ENCODE measurements around the gene ZNF69. TPM values are rescaled to one million over a fixed set of nuclear protein-coding genes. Genes with fewer than 3 reads are reported as not detected.
A peak's percentile ranks its signal among the peaks of the same experiment; 100 is the strongest.
"Not testable (repeated sequence)": the region's sequence is repeated elsewhere in the genome, so short reads cannot be mapped to it uniquely, and the experiment has no call there.

ZNF69 gene
- total and polyA plus RNA-seq, 9 donors: 7.5 to 25.5 (median 13.6) TPM

GRCh38 chr19:11873762-11874161, 13.8 kb upstream of the ZNF69 start:
- TF ChIP-seq POLR2A (IDR thresholded peaks at IDR 0.05) (no peak), EP300 (IDR thresholded peaks at IDR 0.05) (no peak)
- TF ChIP-seq, protein P1, sequence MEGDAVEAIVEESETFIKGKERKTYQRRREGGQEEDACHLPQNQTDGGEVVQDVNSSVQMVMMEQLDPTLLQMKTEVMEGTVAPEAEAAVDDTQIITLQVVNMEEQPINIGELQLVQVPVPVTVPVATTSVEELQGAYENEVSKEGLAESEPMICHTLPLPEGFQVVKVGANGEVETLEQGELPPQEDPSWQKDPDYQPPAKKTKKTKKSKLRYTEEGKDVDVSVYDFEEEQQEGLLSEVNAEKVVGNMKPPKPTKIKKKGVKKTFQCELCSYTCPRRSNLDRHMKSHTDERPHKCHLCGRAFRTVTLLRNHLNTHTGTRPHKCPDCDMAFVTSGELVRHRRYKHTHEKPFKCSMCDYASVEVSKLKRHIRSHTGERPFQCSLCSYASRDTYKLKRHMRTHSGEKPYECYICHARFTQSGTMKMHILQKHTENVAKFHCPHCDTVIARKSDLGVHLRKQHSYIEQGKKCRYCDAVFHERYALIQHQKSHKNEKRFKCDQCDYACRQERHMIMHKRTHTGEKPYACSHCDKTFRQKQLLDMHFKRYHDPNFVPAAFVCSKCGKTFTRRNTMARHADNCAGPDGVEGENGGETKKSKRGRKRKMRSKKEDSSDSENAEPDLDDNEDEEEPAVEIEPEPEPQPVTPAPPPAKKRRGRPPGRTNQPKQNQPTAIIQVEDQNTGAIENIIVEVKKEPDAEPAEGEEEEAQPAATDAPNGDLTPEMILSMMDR (IDR thresholded peaks at IDR 0.05): no peak
- Histone ChIP-seq H3K36me3 (no peaks in the 10 kb centered on the region), H3K27me3 (no peaks in the 10 kb centered on the region), H3K4me3 (no peak overlapping the region), H3K9me3 (peaks cover 2 to 10% of the 10 kb centered on the region in 2 donors), H3K4me1 (ENCODE audit: insufficient read depth) (no peaks in the 10 kb centered on the region), H3K27ac (no peak overlapping the region)
- intact Hi-C loops (cut with DNase I): no loop called here
- DNase-seq: no peak
- WGBS, 3 donors: 71 to 94% (median 92%) methylated on average over 1 of the region's 1 CpG

GRCh38 chr19:11879687-11880266, 7.8 kb upstream of the ZNF69 start:
- TF ChIP-seq, protein P1 (IDR thresholded peaks at IDR 0.05): peak in 1 of 3 donors; percentile 20
- not testable (repeated sequence) for H3K9me3 ChIP-seq; H3K36me3 ChIP-seq; H3K27ac ChIP-seq; H3K4me1 ChIP-seq (ENCODE audit: insufficient read depth); H3K27me3 ChIP-seq; H3K4me3 ChIP-seq
- peak; percentile 16 to 52 (median 49) for DNase-seq
- WGBS, 3 donors: 66 to 75% (median 73%) methylated on average over 16 of the region's 16 CpGs
- intact Hi-C loops (cut with DNase I): loop anchor here in 2 of 4 donors (5.0 kb wide), 2 partner anchors 108 to 263 kb away; partner anchors contain the start of gene ZNF20 (in 1 of the 2)

GRCh38 chr19:11880598-11880997, 7.0 kb upstream of the ZNF69 start:
- no peaks in the 10 kb centered on the region for H3K27me3 ChIP-seq
- intact Hi-C loops (cut with DNase I): loop anchor here in 2 of 4 donors (5.0 kb wide), 2 partner anchors 107 to 262 kb away; partner anchors contain the start of gene ZNF20 (in 1 of the 2)
- no peaks in the 10 kb centered on the region for H3K9me3 ChIP-seq
- TF ChIP-seq, protein P1 (IDR thresholded peaks at IDR 0.05): no peak
- TF ChIP-seq EP300 (IDR thresholded peaks at IDR 0.05) (no peak), POLR2A (IDR thresholded peaks at IDR 0.05) (no peak)
- DNase-seq: no peak
- WGBS, 3 donors: 78 to 88% (median 81%) methylated on average over 12 of the region's 12 CpGs
- no peak overlapping the region for H3K27ac ChIP-seq
- no peaks in the 10 kb centered on the region for H3K36me3 ChIP-seq
- H3K4me3 ChIP-seq: no peak overlapping the region
- H3K4me1 ChIP-seq (ENCODE audit: insufficient read depth): no peaks in the 10 kb centered on the region

DNA sequence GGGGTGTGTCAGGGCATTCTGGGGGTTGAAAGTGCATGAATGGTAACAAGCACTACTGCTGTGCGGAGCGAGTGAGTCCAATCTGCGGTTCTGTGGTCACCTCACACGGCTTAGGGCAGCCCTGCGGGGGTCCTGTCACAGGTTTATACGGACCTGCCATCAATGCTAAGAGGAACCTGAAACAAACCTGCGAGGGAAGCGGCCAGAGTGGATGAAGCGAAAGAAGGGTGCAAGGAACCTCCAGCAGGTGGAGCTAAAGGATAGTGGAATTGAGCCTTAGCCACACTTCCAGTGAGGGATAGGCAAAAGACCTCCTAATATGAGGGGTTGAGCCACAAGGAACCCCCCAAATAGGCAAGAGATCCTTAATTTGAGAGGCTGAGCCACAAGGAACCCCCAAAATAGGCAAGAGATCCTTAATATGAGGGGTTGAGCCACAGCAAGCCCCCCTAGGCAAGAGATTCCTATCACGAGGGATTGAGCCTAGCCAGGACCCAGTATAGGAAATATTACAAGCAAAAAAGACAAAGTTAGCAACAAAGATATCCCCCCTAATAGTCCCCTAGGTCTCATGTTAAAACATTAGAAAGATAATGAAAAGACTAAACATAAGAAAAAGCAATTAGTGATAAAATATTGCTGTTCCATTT, 6.3 kb upstream of the ZNF69 start:
- TF ChIP-seq, protein P1 (IDR thresholded peaks at IDR 0.05): peak; percentile 70 to 79 (median 76)
- TF ChIP-seq EP300 (IDR thresholded peaks at IDR 0.05): no peak
- Histone ChIP-seq H3K4me3 (no peak overlapping the region), H3K27me3 (no peaks in the 10 kb centered on the region), H3K9me3 (no peaks in the 10 kb centered on the region), H3K4me1 (ENCODE audit: insufficient read depth) (no peaks in the 10 kb centered on the region), H3K27ac (no peak overlapping the region), H3K36me3 (no peaks in the 10 kb centered on the region)
- peak; percentile 56 to 76 (median 63) for DNase-seq
- intact Hi-C loops (cut with DNase I): loop anchor here in 2 of 4 donors (5.0 kb wide), 2 partner anchors 106 to 261 kb away; partner anchors contain the start of gene ZNF20 (in 1 of the 2)
- 9 to 14% (median 11%) methylated on average over 10 of the region's 10 CpGs for WGBS, 3 donors
